HCT116 (cell line): ENCODE results near the gene LHPP. TPM values are rescaled to one million over a fixed set of nuclear protein-coding genes. Genes with fewer than 3 reads are reported as not detected.

Experiments used
- ATAC-seq: fragments of 200-7000 bp; cut with Tn5 transposase; 2 replicates; pipeline ENCODE4 v1.9.1; 2020; ENCODE audit warnings: mild to moderate bottlenecking, moderate library complexity
- BruUV-seq: library from RNA; stranded (reverse); fragments of 400-500 nt; replicated peaks from 2 replicates; lab custom pipeline; 2021; lab: Mats Ljungman, UMichigan
- CTCF ChIA-PET: fragments of 300-600 bp; sonication (Branson Sonifier 250); formaldehyde crosslinking; loops from one replicate; lab custom pipeline; 2021; ENCODE audit warnings: antibody characterized with exemption; lab: Charles Lee
- POLR2A ChIA-PET: fragments of 300-600, 350-600 bp; sonication (Branson Sonifier 250); formaldehyde crosslinking; loops from one replicate; lab custom pipeline; 2021; ENCODE audit warnings: antibody characterized with exemption; lab: Charles Lee
- RAD21 ChIA-PET, 2 experiments: fragments of 300-600 bp; sonication (Branson Sonifier 250); formaldehyde crosslinking; loops; one replicate each; lab custom pipeline; 2023; ENCODE audit warnings: low total read pairs in 2 of 2; ENCODE audit not compliant: uncharacterized antibody in 2 of 2, unreplicated experiment in 2 of 2, low non-redundant PET in 1 of 2; lab: Charles Lee
- DNase-seq: peaks from one replicate; pipeline ENCODE4 v3.0.0-alpha.2; 2010; ENCODE audit warnings: low read depth, low spot score
- H2AFZ ChIP-seq: fragments of 200-600 bp; shearing (Covaris generic), sonication (generic); 2 replicates; pipeline ENCODE4 v1.6.1; 2017; ENCODE audit warnings: low read depth, mixed run types, mixed read lengths, antibody characterized with exemption, low read length; ENCODE audit not compliant: poor library complexity, severe bottlenecking
- H3K27ac ChIP-seq: 2 replicates; pipeline ENCODE4 v1.5.1; 2012; ENCODE audit warnings: low read depth, low read length
- H3K27me3 ChIP-seq: fragments of 200-600 bp; sonication (generic); 2 replicates; pipeline ENCODE4 v1.6.1; 2016; ENCODE audit warnings: mixed run types, low read length, mixed read lengths; ENCODE audit not compliant: insufficient read depth
- H3K36me3 ChIP-seq, 2 experiments: fragments of 200-500 bp in 1 of 2; fragments of 200-600 bp in 1 of 2; sonication (Bioruptor generic) in 1 of 2; sonication (generic) in 1 of 2; 2 replicates each; pipeline versions ENCODE4 v1.5.1 to v1.6.1; 2014 to 2016; ENCODE audit warnings: low read length in 2 of 2, inconsistent platforms in 1 of 2, mixed read lengths in 1 of 2, mixed run types in 1 of 2; ENCODE audit not compliant: insufficient read depth in 2 of 2, control insufficient read depth in 1 of 2
- H3K4me1 ChIP-seq, 2 experiments: fragments of 200-600 bp in 1 of 2; sonication (generic) in 1 of 2; 2 replicates each; pipeline versions ENCODE4 v1.5.1 to v1.6.1; 2012 to 2017; ENCODE audit warnings: low read length in 2 of 2, inconsistent platforms in 1 of 2, mild to moderate bottlenecking in 1 of 2, mixed read lengths in 1 of 2, mixed run types in 1 of 2, moderate library complexity in 1 of 2; ENCODE audit not compliant: insufficient read depth in 2 of 2, control insufficient read depth in 1 of 2
- H3K4me2 ChIP-seq: fragments of 200-600 bp; sonication (generic); 2 replicates; pipeline ENCODE4 v1.6.1; 2017; ENCODE audit warnings: mixed run types, low read length, mixed read lengths
- H3K4me3 ChIP-seq, 2 experiments: fragments of 200-600 bp in 1 of 2; sonication (generic) in 1 of 2; replicated peaks in 1 of 2; 2 replicates each; pipeline ENCODE4 v1.5.1; 2011 to 2016; ENCODE audit warnings: low read length in 2 of 2, control low read depth in 1 of 2, low read depth in 1 of 2, mild to moderate bottlenecking in 1 of 2, mixed read lengths in 1 of 2, mixed run types in 1 of 2
- H3K79me2 ChIP-seq: fragments of 200-600 bp; sonication (generic); 2 replicates; pipeline ENCODE4 v1.6.1; 2017; ENCODE audit warnings: mild to moderate bottlenecking, mixed run types, low read length, moderate library complexity, mixed read lengths; ENCODE audit not compliant: insufficient read depth
- H3K9ac ChIP-seq: fragments of 200-600 bp; sonication (generic); 2 replicates; pipeline ENCODE4 v1.6.1; 2016; ENCODE audit warnings: low read length, mixed read lengths
- H3K9me2 ChIP-seq: fragments of 200-600 bp; sonication (generic), shearing (Covaris generic); 2 replicates; pipeline ENCODE4 v1.6.1; 2017; ENCODE audit warnings: mixed run types, mild to moderate bottlenecking, moderate library complexity; ENCODE audit not compliant: insufficient read depth
- H3K9me3 ChIP-seq, 2 experiments: fragments of 200-500 bp in 1 of 2; fragments of 200-600 bp in 1 of 2; sonication (Bioruptor generic) in 1 of 2; sonication (generic) in 1 of 2; 2 replicates each; pipeline ENCODE4 v1.6.1; 2014 to 2017; ENCODE audit warnings: low read length in 2 of 2, mixed read lengths in 2 of 2, inconsistent platforms in 1 of 2, low read depth in 1 of 2, mild to moderate bottlenecking in 1 of 2, mixed run types in 1 of 2, moderate library complexity in 1 of 2; ENCODE audit not compliant: control insufficient read depth in 1 of 2, insufficient read depth in 1 of 2
- H4K20me1 ChIP-seq: fragments of 200-600 bp; sonication (generic), shearing (Covaris generic); 2 replicates; pipeline ENCODE4 v1.6.1; 2017; ENCODE audit warnings: mixed run types, mild to moderate bottlenecking, moderate library complexity; ENCODE audit not compliant: insufficient read depth
- EZH2 ChIP-seq: fragments of 200-600 bp; sonication (generic); IDR thresholded peaks from 2 replicates; pipeline ENCODE4 v1.6.1; 2017; ENCODE audit warnings: antibody characterized with exemption, mixed run types
- FOSL1 ChIP-seq: IDR thresholded peaks from 2 replicates; pipeline ENCODE4 v1.6.1; 2012; ENCODE audit warnings: low read depth
- POLR2AphosphoS5 ChIP-seq: IDR thresholded peaks from 2 replicates; pipeline ENCODE4 v1.6.1; 2011; ENCODE audit warnings: mild to moderate bottlenecking, low read depth, low read length, moderate library complexity
- SIN3A ChIP-seq: IDR thresholded peaks from 2 replicates; pipeline ENCODE4 v1.6.1; 2012; ENCODE audit warnings: low read depth
- SP1 ChIP-seq: IDR thresholded peaks from 2 replicates; pipeline ENCODE4 v1.6.1; 2012; ENCODE audit warnings: low read depth
- SRF ChIP-seq: IDR thresholded peaks from 2 replicates; pipeline ENCODE4 v1.6.1; 2012; ENCODE audit warnings: low read depth
- ZNF274 ChIP-seq: fragments of 200-500 bp; sonication (Bioruptor generic); IDR thresholded peaks from 2 replicates; pipeline ENCODE4 v1.6.1; 2014; ENCODE audit warnings: mild to moderate bottlenecking, low read depth, low read length, inconsistent platforms
- intact Hi-C: fragments of 100-400 bp; cut with micrococcal nuclease; formaldehyde crosslinking; loops from 2 replicates; pipeline ENCODE4 v1.10.0; 2022
- total RNA-seq: library from RNA; stranded (reverse); gene quantifications from one replicate; pipeline ENCODE4 v1.2.1, GENCODE V29; 2021; ENCODE audit not compliant: unreplicated experiment
- TF ChIP-seq, protein P1 (sequence below): IDR thresholded peaks from 2 replicates; pipeline ENCODE4 v1.6.1; 2012; ENCODE audit warnings: low read depth
- TF ChIP-seq, protein P2 (sequence below): IDR thresholded peaks from 2 replicates; pipeline ENCODE4 v1.6.1; 2012
- TF ChIP-seq, protein P3 (sequence below): IDR thresholded peaks from 2 replicates; pipeline ENCODE4 v1.6.1; 2012
- TF ChIP-seq, protein P4 (sequence below), 3 experiments: fragments of 200-600 bp in 1 of 3; sonication (generic) in 1 of 3; IDR thresholded peaks in 2 of 3; conservative IDR thresholded peaks in 1 of 3; 2 replicates each; pipeline ENCODE4 v1.5.1; 2012 to 2017; ENCODE audit warnings: low read depth in 2 of 3, low read length in 2 of 3, antibody characterized with exemption in 1 of 3, borderline replicate concordance in 1 of 3, control low read depth in 1 of 3, mild to moderate bottlenecking in 1 of 3, mixed read lengths in 1 of 3, mixed run types in 1 of 3, moderate library complexity in 1 of 3; ENCODE audit not compliant: insufficient read depth in 1 of 3

The LHPP gene
- total RNA-seq, 1 experiment from 2014 or later = 45.8 TPM

DNA sequence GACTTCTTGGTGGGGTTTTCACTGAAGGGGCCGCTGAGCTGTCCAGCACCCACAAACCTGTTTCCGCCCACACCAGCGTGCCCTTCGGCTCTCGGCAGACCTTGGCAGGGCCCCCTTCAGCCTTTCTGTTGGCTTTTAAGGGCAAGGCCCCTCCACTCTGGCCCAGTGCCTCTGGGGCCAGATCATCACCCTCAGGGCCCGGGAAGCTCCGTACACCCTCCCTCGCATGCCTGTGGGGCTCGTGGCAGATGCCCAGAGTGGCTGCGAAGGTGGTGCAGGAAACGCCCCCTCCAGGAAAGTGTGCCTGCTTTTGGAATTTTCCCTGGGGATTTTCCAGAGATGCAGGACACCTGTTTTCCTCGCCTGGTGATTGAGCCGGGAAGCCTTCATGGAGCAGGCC lies 7.0 kb downstream of the LHPP start:
- DNase-seq (no peak), ATAC-seq (no peak)
- Histone ChIP-seq H2AFZ (no peak overlapping the region), H3K27ac (no peak overlapping the region), H3K4me2 (no peak overlapping the region), H3K36me3 (no peaks in the 10 kb centered on the region), H4K20me1 (no peaks in the 10 kb centered on the region), H3K27me3 (no peaks in the 10 kb centered on the region), H3K4me3 (no peak overlapping the region), H3K9me2 (no peaks in the 10 kb centered on the region), H3K79me2 (peaks cover 5% of the 10 kb centered on the region; the same call in 1 of the 2 replicates), H3K9ac (no peak overlapping the region), H3K9me3 (no peaks in the 10 kb centered on the region), H3K4me1 (peaks cover 3 to 20% of the 10 kb centered on the region in 2 experiments; a peak in 2 of 4 replicates)
- POLR2A ChIA-PET = interaction anchor here (0.6 kb wide), 1 partner anchor 69 kb away, joined by 3 read pairs; no protein-coding TSS in a partner anchor
- CTCF ChIA-PET = no interaction called here
- no TSS peak for BruUV-seq
- intact Hi-C loops = no loop called here
- RAD21 ChIA-PET = no interaction called here
- no peak for TF ChIP-seq EZH2
- TF ChIP-seq, protein P1, sequence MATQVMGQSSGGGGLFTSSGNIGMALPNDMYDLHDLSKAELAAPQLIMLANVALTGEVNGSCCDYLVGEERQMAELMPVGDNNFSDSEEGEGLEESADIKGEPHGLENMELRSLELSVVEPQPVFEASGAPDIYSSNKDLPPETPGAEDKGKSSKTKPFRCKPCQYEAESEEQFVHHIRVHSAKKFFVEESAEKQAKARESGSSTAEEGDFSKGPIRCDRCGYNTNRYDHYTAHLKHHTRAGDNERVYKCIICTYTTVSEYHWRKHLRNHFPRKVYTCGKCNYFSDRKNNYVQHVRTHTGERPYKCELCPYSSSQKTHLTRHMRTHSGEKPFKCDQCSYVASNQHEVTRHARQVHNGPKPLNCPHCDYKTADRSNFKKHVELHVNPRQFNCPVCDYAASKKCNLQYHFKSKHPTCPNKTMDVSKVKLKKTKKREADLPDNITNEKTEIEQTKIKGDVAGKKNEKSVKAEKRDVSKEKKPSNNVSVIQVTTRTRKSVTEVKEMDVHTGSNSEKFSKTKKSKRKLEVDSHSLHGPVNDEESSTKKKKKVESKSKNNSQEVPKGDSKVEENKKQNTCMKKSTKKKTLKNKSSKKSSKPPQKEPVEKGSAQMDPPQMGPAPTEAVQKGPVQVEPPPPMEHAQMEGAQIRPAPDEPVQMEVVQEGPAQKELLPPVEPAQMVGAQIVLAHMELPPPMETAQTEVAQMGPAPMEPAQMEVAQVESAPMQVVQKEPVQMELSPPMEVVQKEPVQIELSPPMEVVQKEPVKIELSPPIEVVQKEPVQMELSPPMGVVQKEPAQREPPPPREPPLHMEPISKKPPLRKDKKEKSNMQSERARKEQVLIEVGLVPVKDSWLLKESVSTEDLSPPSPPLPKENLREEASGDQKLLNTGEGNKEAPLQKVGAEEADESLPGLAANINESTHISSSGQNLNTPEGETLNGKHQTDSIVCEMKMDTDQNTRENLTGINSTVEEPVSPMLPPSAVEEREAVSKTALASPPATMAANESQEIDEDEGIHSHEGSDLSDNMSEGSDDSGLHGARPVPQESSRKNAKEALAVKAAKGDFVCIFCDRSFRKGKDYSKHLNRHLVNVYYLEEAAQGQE = no peak

DNA sequence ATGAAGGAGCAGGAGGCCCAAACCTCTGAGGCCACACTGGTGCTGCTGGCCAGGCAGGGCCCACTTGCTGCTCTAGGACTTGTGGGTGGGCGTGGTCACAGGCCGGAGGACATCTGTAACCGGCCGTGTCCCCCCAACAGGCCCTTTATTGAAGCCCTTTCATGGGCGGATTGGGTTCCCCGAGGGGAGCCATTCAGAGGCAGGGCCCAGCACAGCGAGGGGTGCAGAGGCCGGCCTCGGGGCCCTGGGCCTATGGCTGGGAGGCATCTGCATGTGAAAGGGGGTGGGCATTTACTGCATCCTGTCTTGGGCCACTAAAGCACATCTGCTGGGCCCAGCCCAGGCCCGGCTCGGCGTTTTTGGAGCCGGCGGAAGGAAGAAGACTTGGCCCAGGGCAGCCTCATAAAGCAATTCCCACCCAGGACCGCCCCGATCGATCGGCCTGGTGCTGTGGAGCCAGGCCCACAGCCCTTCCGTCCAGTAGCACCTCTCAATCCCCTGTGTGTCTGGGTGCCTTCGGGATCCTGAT lies 8.4 kb downstream of the LHPP start:
- H3K79me2 ChIP-seq = peaks cover 5% of the 10 kb centered on the region; the same call in 1 of the 2 replicates
- CTCF ChIA-PET = interaction anchor here (0.6 kb wide), 1 partner anchor 66 kb away, joined by 3 read pairs; no protein-coding TSS in a partner anchor
- no peaks in the 10 kb centered on the region for H3K9me2 ChIP-seq
- no peak overlapping the region for H3K9ac ChIP-seq
- no TSS peak for BruUV-seq
- DNase-seq (no peak), ATAC-seq (no peak)
- H3K27ac ChIP-seq = no peak overlapping the region
- no peaks in the 10 kb centered on the region for H3K36me3 ChIP-seq
- peaks cover 3 to 13% of the 10 kb centered on the region in 2 experiments; a peak in 3 of 4 replicates for H3K4me1 ChIP-seq
- RAD21 ChIA-PET = no interaction called here
- POLR2A ChIA-PET = no interaction called here
- H3K27me3 ChIP-seq = no peaks in the 10 kb centered on the region
- H2AFZ ChIP-seq = no peak overlapping the region
- H3K9me3 ChIP-seq = no peaks in the 10 kb centered on the region
- no peak overlapping the region for H3K4me3 ChIP-seq
- H4K20me1 ChIP-seq = no peaks in the 10 kb centered on the region
- intact Hi-C loops = no loop called here
- H3K4me2 ChIP-seq = no peak overlapping the region
- no peak for TF ChIP-seq POLR2AphosphoS5
- TF ChIP-seq, protein P2, sequence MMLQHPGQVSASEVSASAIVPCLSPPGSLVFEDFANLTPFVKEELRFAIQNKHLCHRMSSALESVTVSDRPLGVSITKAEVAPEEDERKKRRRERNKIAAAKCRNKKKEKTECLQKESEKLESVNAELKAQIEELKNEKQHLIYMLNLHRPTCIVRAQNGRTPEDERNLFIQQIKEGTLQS = no peak
- TF ChIP-seq, protein P3, sequence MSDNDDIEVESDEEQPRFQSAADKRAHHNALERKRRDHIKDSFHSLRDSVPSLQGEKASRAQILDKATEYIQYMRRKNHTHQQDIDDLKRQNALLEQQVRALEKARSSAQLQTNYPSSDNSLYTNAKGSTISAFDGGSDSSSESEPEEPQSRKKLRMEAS = no peak
- TF ChIP-seq SP1 = no peak
- no peak for TF ChIP-seq ZNF274
- TF ChIP-seq FOSL1 = no peak
- TF ChIP-seq SRF = no peak
- no peak for TF ChIP-seq EZH2
- TF ChIP-seq SIN3A = no peak
- TF ChIP-seq, protein P4, sequence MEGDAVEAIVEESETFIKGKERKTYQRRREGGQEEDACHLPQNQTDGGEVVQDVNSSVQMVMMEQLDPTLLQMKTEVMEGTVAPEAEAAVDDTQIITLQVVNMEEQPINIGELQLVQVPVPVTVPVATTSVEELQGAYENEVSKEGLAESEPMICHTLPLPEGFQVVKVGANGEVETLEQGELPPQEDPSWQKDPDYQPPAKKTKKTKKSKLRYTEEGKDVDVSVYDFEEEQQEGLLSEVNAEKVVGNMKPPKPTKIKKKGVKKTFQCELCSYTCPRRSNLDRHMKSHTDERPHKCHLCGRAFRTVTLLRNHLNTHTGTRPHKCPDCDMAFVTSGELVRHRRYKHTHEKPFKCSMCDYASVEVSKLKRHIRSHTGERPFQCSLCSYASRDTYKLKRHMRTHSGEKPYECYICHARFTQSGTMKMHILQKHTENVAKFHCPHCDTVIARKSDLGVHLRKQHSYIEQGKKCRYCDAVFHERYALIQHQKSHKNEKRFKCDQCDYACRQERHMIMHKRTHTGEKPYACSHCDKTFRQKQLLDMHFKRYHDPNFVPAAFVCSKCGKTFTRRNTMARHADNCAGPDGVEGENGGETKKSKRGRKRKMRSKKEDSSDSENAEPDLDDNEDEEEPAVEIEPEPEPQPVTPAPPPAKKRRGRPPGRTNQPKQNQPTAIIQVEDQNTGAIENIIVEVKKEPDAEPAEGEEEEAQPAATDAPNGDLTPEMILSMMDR (IDR thresholded peaks at IDR 0.05 in 2 of 3, conservative IDR thresholded peaks at IDR 0.05 in 1 of 3; ENCODE audit: borderline replicate concordance in 1 of 3, insufficient read depth in 1 of 3, low read depth in 2 of 3, low read length in 2 of 3) = no peak
